ENCODE results near the gene MMP17.

GRCh38 chr12:131863711-131864396, 35.7 kb downstream of the MMP17 start:
- TF ChIP-seq TAF1 (IDR thresholded peaks at IDR 0.05; ENCODE audit: borderline replicate concordance, insufficient read depth, low read length) (no peak), POLR2AphosphoS5 (IDR thresholded peaks at IDR 0.05; ENCODE audit: low read depth, low read length) (no peak), SIN3A (IDR thresholded peaks at IDR 0.05; ENCODE audit: borderline replicate concordance, insufficient read depth, low read length) (no peak)
- TF ChIP-seq, protein P1, sequence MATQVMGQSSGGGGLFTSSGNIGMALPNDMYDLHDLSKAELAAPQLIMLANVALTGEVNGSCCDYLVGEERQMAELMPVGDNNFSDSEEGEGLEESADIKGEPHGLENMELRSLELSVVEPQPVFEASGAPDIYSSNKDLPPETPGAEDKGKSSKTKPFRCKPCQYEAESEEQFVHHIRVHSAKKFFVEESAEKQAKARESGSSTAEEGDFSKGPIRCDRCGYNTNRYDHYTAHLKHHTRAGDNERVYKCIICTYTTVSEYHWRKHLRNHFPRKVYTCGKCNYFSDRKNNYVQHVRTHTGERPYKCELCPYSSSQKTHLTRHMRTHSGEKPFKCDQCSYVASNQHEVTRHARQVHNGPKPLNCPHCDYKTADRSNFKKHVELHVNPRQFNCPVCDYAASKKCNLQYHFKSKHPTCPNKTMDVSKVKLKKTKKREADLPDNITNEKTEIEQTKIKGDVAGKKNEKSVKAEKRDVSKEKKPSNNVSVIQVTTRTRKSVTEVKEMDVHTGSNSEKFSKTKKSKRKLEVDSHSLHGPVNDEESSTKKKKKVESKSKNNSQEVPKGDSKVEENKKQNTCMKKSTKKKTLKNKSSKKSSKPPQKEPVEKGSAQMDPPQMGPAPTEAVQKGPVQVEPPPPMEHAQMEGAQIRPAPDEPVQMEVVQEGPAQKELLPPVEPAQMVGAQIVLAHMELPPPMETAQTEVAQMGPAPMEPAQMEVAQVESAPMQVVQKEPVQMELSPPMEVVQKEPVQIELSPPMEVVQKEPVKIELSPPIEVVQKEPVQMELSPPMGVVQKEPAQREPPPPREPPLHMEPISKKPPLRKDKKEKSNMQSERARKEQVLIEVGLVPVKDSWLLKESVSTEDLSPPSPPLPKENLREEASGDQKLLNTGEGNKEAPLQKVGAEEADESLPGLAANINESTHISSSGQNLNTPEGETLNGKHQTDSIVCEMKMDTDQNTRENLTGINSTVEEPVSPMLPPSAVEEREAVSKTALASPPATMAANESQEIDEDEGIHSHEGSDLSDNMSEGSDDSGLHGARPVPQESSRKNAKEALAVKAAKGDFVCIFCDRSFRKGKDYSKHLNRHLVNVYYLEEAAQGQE (IDR thresholded peaks at IDR 0.05; ENCODE audit: insufficient read depth in 1 of 2, low read depth in 2 of 2, low read length in 2 of 2), result no peak

All from PFSK-1 (cell line).